Stimulated activated naive CD8-positive, alpha-beta T cell treated with anti-CD3 and anti-CD28 coated beads, Interleukin-15, amount 100 ng/mL, for 72 hours (primary cell): Measurements from ENCODE around the gene BRSK1.

Source experiments
- ATAC-seq: fragments of 150-1000 bp; cut with Tn5 transposase; 2 replicates; pipeline ENCODE4 v1.10.0; 2021; ENCODE audit warnings: mild to moderate bottlenecking, moderate library complexity
- DNase-seq, 2 donors: peaks; one replicate each; pipeline ENCODE4 v3.0.0; 2021 to 2022
- H3K27ac Mint-ChIP-seq, 2 donors: one replicate each; pipeline ENCODE4 v1.8.0; 2022; ENCODE audit warnings: mild to moderate bottlenecking in 2 of 2, mixed read lengths in 2 of 2, moderate library complexity in 2 of 2
- H3K27me3 Mint-ChIP-seq: one replicate; pipeline ENCODE4 v1.8.0; 2022; ENCODE audit warnings: mixed read lengths
- H3K4me1 Mint-ChIP-seq: one replicate; pipeline ENCODE4 v1.8.0; 2022; ENCODE audit warnings: mild to moderate bottlenecking, mixed read lengths
- H3K4me3 Mint-ChIP-seq, 2 donors: one replicate each; pipeline ENCODE4 v1.8.0; 2022; ENCODE audit warnings: mild to moderate bottlenecking in 2 of 2, mixed read lengths in 2 of 2, moderate library complexity in 1 of 2
- H3K9me3 Mint-ChIP-seq, 2 donors: one replicate each; pipeline ENCODE4 v1.8.0; 2022; ENCODE audit warnings: mixed read lengths in 2 of 2

The BRSK1 gene

DNA sequence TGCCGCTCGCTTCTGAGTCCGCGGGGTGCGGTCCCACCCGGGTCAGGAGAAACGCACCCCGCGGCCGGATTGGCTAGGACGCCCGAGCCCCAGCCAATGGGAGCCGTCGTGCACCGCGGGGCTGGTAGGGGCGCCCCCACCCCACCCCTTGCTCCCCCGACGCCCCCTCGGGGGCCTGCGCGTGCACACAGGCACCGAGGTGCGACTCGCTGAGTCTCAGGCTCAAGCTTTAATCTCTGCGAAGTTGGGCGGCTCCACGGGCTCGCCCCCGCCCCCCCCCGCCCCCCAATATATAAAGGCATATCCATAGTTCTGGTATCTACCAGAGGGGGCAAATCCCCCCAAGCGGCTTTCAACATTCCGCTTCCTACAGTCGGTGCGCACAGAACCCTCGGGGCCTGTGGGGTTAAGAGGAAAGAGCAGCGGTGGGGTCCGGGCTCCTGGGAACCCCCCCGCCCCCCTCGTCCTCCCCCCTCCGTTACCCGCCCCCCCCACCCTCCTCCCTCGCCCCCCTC, 71.0 kb downstream of the BRSK1 start, which contains the start of gene COX6B2:
Gene COX6B2 (minus strand): TSS at position 22 of the 515 bp plus-strand sequence. CDS start 198 bp downstream, outside the sequence.
- ATAC-seq (no peak), DNase-seq (no peak)
- Mint-ChIP-seq H3K27me3 (peaks cover 63% of the 10 kb centered on the region), H3K4me1 (peaks cover 39% of the 10 kb centered on the region), H3K27ac (peak within 1 kb of the TSS in 1 of 2 donors; percentile 22), H3K9me3 (no peaks in the 10 kb centered on the region), H3K4me3 (peak within 1 kb of the TSS; percentile 75 to 84)

DNA sequence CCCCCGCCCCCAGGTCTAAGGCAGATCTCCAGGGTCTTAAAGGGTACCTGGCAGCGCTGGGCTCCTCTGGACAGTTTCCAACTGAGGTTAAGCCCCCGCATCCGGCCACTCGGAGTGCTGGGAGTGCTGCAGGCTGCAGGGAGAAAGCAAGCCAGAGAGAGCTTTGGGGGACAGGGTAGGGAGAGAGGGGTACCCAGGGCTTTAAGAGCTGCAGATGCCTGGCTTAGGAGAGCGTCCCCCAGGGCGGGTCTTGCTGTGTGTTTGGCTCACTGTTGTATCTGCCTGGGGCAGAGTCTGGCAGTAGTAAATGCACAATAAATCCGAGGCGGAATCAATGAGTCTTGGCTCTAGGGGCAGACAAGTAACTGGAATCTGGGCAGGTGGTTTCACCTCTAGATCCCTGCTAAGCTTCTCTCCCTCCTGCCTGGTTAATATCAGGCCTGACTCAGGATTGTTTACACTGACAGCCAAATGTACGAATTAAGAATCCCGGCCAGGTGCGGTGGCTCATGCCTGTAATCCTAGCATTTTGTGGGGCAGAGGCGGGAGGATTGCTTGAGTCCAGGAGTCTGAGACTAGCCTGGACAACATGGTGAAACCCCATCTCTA, 71.5 kb downstream of the BRSK1 start:
- H3K9me3 Mint-ChIP-seq = no peaks in the 10 kb centered on the region
- H3K4me1 Mint-ChIP-seq = peaks cover 39% of the 10 kb centered on the region
- no peak overlapping the region for H3K27ac Mint-ChIP-seq
- H3K27me3 Mint-ChIP-seq = peaks cover 63% of the 10 kb centered on the region
- H3K4me3 Mint-ChIP-seq = no peak overlapping the region
- no peak for DNase-seq
- no peak for ATAC-seq

DNA sequence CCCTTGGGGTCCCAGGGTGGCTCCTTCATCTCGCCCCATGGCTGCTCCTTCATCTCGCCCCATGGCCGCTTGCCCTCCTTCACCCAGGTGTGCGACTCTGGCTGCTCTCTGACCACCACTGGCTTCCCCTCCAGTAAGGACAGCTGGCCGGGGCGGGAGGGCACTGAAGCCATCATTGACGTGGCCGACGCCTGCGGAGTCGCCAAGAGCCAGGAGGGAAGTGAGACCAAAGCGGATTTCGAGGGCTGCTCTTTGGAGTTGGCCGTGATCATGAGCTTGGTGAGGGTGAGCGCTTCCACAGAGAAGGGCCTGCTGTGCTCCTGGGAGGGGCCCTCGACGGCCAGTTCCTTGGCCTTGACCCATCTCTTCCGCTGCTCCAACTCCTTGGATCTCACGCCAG, 74.7 kb downstream of the BRSK1 start:
- H3K4me3 Mint-ChIP-seq = no peak overlapping the region
- no peak overlapping the region for H3K27ac Mint-ChIP-seq
- no peak for ATAC-seq
- no peak for DNase-seq
- no peaks in the 10 kb centered on the region for H3K9me3 Mint-ChIP-seq
- peaks cover 14% of the 10 kb centered on the region for H3K4me1 Mint-ChIP-seq
- peaks cover 36% of the 10 kb centered on the region for H3K27me3 Mint-ChIP-seq

DNA sequence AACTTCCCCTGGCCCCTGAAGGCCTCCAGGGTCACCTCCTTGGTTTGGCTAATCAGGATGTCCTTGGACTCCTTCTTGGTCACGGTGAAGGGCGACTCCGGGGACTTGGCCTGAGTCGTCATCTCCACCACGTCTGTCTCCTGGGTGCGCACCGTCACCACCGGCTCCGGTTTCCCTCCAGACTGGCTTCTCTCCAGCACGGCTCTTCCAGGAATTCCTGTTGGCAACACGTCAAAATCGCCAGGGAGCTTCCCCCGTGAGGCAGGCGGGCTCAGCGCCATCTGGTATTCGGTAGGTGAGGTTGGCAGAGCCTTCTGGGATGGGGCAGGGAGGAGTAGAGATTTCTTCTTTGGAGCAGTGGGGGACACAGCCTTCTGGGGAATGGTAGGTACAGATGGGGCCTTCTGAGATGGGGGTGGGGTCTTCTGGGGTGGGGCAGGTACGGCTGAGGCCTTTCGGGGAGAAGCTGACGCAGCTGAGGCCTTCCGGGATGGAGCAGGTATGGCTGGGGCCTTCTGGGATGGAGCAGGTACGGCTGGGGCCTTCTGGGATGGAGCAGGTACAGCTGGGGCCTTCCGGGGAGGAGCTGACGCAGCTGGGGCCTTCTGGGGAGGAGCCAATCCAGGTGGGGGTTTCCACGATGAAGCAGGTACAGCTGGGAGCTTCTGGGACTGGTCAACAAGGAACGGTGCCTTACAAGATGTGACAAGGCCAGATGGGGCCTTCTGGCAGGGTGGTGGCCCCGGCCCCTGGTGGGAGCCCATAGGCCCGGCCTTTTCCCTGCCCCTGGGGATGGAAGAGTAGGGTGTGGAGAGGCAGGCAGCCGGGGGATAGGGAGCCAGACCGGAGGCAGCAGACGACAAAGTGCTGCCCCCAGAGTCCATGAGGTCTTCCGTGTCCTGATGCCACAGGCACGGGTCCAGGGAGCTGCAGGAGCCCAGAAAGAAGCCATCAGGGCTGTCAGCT, 75.4 kb downstream of the BRSK1 start:
- no peak for DNase-seq
- ATAC-seq = no peak
- H3K27ac Mint-ChIP-seq = no peak overlapping the region

DNA sequence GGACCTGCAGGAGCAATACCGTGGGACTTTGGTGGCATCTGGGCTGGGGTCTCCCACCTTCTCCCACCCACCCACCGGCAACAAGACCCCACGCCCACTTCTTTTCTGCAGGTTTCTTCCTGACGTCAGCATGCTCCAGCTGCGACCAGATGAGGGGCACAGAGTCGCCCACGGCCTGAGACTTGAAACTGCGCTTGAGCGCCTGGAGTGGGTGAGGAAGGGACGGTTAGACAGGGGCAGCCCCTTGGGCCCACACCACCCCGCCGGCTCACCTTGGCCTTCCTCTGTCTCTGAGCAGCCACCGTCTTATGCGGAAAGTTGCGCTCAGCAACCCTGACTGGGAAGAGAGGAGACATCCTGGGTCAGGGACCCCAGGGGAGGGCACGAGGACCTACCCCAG, 77.1 kb downstream of the BRSK1 start:
- Mint-ChIP-seq H3K27ac (no peak overlapping the region), H3K4me1 (no peaks in the 10 kb centered on the region), H3K4me3 (no peak overlapping the region), H3K27me3 (peaks cover 17% of the 10 kb centered on the region), H3K9me3 (no peaks in the 10 kb centered on the region)
- no peak for ATAC-seq
- DNase-seq = no peak

More for the DNA sequence above, 75.4 kb downstream of the BRSK1 start:
- Mint-ChIP-seq H3K27me3 (peaks cover 28% of the 10 kb centered on the region), H3K4me3 (no peak overlapping the region), H3K9me3 (no peaks in the 10 kb centered on the region), H3K4me1 (peaks cover 6% of the 10 kb centered on the region)
